HG03066 (cell line): ENCODE measurements around the gene RNF31.
"Not testable (repeated sequence)": the region's sequence is repeated elsewhere in the genome, so short reads cannot be mapped to it uniquely, and the experiment has no call there.

Source experiments
- ATAC-seq: cut with Tn5 transposase; IDR thresholded peaks from one replicate; pipeline ENCODE4 v1.9.1; 2021; ENCODE audit warnings: low read depth; ENCODE audit not compliant: unreplicated experiment

RNF31 gene

DNA sequence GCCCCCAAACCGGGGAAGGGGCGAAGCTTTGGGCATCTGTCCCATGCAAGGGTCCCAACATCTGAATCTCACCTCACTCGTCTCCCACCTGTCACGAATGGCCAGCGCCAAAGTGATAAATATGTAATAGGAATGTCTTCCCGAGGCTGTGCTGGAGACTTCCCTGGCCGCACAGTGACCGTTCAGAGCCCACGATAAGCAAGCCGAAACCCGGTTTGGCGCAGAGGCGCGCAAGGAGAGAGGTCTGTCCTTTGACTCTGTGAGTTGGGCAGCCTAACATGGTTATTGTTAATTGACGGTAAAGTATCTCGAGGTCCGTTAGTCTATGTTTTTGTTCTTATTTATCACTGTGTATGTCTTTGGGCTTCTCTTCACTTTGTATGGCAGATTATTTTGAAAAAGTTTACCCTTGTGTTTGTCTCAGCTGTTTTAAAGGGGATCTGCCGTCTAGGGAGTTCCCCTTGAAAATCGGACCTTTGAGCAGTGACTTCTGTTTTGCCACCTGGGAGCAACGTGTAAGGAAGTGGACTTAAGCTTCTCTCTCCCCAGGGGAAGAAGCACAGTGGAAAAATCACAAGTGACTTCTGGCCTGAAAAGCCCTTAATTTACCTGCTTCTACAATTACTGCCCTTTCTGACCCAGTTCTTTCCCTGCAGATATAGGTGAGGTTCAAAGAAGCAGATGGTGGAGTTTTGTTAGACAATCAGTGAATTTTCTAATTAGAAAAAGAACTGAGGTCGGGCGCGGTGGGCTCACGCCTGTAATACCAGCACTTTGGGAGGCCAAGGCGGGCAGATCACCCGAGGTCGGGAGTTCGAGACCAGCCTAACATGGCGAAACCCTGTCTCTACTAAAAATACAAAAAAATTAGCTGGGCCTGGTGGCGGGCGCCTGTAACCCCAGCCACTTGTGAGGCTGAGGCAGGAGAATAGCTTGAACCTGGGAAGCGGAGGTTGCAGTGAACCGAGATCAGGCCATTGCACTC lies 49.1 kb downstream of the RNF31 start:
- peak; percentile 32 for ATAC-seq

DNA sequence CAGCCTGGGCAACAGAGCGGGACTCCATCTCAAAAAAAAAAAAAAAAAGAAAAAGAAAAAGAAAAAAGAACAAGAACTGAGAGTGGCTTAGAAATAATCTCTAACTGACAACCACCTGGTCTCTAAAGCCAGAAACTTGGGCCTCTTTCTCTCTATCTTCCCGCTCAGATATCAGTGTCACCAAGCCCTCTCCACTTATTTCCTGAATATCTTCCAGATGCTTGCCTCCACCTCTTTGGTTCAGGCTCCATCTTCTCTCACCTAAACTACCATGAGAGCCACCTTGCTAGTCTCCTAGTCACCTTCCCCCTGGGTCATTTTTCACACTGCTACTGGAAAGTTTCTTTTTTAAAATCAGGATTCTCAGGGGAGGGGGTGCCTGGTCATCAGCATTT lies 49.8 kb downstream of the RNF31 start:
- no peak for ATAC-seq

DNA sequence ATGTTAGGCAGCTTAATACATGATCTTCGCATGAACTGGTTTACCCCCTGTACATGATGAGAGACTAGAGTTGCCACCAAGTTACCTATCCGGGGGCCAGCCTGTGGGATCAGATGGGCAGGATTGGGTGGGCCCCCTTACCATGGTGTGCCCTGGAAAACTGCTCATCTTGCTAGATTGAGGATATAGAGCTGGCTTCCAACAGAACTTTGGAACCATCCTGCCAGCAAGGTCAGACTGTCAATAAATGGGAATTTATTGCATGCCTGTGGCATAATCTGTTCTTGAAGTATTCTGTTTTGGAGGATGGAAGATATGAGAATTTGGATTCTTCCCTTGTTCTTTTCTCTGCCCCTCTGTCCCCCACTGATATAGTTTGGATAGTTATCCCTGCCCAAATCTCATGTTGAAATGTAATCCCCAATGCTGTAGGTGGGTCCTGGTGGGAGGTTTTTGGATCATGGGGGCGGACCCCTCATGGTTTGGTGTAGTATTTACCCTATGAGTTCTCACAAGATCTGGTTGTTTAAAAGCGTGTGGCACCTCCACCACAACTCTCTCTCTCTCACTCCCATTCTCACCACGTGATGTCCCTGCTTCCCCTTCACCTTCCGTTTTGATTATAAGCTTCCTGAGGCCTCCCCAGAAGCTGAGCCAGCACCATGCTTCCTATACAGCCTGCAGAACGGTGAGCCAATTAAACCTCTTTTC lies 51.7 kb downstream of the RNF31 start:
- no peak for ATAC-seq

DNA sequence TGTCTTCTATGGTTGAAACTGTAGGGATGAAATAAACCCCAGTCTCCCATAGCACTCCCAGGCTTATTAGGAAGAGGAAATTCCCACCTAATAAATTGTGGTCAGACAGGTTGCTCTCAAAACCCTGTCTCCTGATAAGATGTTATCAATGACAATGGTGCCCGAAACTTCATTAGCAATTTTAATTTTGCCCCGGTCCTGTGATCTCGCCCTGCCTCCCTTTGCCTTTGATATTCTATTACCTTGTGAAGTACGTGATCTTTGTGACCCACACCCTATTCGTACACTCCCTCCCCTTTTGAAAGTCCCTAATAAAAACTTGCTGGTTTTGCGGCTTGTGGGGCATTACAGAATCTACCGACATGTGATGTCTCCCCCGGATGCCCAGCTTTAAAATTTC lies 55.2 kb downstream of the RNF31 start:
- ATAC-seq: not testable (repeated sequence)

DNA sequence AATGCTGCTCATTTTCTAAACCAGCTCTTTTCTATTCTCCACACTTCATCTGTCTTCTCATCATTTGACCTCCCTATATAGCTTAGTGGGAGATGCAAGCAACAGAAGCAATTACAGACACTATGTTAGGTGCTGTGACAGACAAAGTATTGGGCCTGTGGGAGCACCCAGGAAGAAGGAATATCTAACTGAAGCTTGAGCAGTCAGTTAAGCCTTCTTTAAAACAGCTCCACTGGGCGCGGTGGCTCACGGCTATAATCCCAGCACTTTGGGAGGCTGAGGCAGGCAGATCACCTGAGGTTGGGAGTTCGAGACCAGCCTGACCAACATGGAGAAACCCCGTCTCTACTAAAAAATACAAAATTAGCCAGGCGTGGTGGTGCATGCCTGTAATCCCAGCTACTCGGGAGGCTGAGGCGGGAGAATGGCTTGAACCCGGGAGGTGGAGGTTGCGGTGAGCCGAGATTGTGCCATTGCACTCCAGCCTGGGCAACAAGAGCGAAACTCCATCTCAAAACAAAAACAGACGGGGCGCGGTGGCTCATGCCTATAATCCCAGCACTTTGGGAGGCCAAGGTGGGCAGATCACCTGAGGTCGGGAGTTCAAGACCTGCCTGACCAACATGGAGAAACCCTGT lies 56.1 kb downstream of the RNF31 start:
- ATAC-seq: not testable (repeated sequence)

DNA sequence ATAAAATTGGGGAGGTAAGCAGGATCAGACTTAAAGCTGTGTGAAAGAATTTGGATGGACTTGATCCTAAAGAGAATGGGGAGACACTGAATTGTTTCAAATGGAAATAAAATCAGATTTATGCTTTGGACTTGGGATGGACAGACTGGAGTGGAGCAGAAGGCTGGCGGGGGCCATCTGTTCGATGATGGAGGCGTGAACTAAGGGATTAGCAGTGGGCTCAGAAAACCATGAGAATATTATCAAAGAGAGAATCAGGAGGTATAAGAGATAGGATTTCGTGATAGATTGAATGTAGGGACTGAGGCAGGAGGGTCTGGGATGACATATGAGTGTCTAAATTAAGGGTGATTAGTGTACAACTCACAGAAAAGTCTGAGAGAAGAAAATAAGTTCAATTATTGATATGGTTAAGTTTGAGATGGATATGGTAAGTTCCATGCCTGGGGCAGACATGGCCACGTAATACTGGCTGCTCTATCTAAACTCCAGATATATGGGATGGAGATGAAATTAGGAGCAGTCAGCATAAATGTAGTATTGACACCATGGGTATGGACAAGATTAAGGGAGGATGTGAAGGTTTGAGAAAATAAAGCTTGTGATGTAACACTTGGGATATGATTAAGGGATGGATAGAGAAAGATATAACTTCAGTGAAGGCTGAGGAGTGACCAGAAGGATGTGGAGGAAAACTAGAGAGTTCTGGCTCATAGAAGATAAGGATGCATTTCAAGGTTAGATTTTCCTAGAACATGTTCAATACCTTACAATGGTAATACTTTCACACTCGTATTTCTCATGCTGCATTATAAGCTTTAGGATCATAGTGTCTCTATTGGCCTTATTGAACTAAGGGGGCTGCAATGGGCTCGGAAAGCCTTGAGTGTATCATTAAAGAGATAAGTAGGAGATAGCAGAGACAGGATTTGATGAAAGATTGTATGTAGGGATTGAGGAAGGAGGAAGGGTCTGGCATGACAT lies 57.2 kb downstream of the RNF31 start:
- no peak for ATAC-seq

DNA sequence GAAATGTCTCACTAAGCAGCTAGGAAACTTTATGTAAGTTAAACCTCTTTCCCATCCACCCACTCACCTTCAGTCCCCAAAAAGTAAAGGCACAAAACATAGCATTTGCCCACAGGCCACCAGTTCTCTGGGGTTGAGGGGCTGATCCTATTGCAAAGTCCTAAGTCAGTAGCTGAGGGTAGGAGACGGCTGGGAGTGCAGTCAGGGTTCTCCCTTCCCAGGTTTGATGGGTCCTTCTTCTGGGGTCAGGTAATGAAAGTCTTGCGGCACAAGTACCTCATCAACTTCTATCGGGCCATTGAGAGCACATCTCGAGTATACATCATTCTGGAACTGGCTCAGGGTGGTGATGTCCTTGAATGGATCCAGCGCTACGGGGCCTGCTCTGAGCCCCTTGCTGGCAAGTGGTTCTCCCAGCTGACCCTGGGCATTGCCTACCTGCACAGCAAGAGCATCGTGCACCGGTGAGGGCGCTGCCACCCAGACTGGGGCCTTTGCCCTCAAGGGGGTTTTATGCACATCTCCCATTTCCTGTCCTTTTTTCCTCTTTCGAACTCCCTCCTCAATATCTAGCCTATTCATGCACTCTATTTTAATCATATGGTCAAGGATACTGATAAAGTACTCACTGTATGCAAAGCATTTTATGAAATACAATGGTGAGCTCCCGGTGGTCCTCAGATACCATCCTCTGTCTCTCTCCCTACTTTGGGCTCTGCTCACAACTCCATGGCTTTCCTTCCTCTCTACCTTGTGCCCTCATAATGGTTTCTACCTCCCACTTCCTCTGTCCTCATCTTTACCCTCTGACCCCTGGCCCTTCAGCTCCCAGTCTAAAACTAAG lies 59.2 kb downstream of the RNF31 start:
- ATAC-seq: no peak

DNA sequence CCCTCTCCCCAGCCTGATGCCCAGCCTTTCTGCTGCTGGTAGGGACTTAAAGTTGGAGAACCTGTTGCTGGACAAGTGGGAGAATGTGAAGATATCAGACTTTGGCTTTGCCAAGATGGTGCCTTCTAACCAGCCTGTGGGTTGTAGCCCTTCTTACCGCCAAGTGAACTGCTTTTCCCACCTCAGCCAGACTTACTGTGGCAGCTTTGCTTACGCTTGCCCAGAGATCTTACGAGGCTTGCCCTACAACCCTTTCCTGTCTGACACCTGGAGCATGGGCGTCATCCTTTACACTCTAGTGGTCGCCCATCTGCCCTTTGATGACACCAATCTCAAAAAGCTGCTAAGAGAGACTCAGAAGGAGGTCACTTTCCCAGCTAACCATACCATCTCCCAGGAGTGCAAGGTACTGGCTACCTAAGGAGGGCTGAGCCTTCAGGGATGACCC lies 59.8 kb downstream of the RNF31 start:
- ATAC-seq: no peak

DNA sequence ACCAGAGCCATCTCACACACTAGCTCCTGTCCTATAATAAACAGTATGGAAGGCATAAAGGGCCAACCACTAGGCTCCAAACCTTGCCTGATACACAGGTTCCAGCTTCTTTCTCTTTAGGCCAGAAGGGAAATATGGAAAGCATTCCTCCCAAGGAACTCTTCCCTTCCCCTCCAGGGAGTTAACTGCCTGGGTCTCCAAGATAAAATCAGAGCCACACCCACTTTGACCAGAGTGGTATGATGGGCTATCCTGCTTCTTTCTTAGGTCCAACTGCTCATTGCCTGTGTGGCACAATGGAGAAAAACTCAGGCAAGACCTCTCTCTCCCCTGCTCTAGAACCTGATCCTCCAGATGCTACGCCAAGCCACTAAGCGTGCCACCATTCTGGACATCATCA lies 60.3 kb downstream of the RNF31 start:
- no peak for ATAC-seq
